Ecto neural progenitor cell (in vitro differentiated cells): ENCODE results near the gene CD74.

ENCODE experiments used
- DNase-seq: peaks from one replicate; pipeline ENCODE4 v3.0.0-alpha.2; 2018; ENCODE audit warnings: low spot score

The CD74 gene

DNA sequence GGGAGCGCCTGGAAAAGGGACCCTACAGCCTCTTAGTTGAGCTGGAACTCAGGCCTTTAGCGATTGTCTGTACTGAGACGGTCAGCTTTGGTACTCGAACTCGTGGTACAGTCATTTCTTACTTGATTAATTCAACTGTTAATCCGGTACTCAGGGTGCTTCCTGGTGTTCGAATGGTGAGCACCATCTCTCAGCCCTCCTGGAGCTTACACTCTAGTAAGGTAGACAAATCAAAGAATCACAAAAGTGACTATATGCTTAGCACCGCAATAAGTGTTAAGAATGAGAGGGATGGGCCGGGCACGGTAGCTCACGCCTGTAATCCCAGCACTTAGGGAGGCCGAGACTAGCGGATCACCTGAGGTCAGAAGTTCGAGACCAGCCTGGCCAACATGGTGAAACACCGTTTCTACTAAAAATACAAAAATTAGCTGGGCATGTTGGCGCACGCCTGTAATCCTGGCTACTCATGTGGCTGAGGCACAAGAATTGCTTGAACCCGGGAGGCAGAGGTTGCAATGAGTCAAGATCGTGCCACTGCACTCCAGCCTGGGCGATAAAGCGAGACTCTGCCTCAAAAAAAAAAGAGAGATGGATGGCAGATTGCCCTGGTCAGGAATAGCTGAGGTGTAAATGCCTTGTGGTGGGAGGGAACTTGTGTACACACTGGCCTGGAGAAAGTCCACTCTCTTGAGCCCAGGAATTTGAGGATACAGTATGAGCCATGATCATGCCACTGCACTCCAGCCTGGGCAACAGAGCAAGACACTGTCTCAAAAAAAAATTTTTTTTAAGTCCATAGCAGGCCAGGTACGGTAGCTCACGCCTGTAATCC is 54.2 kb downstream of the CD74 start:
- no peak for DNase-seq

GRCh38 chr5:150357326-150358260 is 55.1 kb downstream of the CD74 start, which contains the start of gene TCOF1:
TSS of gene TCOF1 (plus strand) at chr5:150357697. CDS start at chr5:150357747, 50 bp downstream.
- peak; percentile 98 for DNase-seq

DNA sequence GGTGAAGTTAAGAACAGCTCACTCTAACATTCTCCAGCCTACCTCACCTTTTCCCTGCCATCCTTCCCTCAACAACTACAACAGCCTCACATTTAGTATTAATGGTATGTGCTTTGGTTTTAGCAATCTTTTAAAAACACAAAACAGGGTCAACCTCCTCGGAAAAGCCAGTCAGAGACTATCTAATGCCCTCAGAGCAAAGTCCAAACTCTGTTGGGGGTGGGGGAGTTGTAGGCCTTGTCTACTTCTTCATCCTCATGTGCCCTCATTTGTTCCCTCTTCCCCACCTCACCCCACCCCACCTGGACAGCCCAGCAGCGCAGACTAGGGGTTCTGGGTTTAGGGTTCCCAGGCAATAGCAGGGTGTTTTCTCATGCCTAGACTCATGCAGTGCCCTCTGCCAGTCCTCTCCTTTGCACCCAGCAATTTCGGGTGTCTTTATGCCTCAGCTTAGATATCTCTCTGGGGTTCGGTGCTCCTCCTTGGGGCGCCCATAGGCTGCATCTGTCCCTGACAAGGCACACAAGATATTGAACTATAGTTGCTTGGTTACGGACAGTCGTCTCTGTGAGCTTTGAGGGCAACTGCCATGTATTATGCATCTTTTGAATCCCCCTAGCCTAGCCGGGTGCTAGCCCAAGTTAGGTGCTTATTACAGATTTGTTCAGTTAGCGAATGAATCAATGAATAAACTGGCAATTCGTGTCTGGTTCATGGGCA is 56.0 kb downstream of the CD74 start:
- no peak for DNase-seq

- no peak for DNase-seq
These were observed 56.9 kb downstream of the CD74 start for GRCh38 chr5:150355791-150356190.

DNA sequence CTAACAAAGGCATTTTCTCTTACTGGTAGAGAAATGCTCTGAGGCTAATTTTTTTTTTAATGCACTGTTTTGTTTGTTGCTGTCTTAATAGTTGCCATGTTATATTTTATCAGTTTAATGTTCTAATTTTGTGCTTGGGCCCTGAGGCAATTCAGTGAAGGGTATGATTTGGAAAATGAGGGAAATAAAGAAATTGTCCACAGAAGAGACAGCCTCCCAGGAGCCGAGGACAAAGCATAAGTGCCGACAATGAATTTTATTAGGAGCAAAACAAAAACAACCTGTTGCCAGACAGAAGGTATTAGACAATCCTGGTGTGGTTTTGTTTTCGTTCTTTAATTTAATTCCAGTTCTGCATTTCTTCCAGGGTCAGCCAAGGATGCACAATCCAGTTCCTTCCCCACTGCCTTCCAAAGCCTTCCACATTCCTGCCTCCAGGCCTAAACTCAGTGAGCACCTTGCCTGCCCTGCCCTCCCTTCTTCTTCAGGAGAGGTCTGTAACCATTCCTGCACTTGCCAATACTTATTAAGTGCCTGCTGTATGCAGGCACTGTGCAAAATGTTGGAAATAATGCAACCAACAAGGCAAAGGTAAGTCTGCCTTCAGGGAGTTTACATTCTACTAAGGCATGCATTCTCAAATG is 59.6 kb downstream of the CD74 start:
- no peak for DNase-seq

DNA sequence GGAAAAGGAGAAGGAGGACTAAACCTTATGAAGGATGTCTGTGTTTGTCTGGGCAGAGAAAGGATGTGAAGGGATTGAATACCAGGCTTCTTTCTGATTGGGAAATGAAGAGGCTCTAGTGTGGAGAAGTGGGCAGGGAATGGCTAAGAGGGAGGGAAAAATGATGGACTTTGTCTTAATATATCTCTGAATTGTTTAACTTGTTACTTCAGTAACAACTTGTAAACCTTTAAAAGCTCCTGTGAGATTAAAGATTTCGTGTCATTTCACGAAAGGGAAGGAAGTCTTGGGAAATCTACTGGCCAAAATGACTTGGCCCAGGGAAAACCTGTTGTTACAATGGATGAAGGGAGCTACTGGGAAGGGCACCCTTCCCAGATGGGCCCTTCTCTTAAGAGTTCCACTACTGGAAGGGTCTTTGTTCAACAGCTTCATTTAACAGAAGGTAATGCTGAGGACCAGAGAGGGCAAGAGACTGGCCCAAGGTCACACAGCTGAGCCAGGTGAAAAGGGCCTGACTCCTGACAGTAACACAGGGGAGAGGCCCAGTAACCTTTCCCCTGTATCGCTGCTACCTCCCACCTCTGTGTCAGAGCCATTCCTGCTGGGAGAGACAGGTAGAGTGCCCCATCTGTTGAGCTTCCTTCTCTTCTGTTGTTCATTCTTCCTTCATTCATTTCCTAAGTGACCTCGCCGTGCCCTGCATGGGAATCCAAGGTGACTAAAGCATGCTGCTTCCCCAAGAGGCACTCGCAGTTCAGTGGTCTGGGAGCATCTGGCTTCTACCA is 60.3 kb downstream of the CD74 start:
- DNase-seq = no peak
